Liver (tissue), 3 donors: Measurements from ENCODE around the gene SKAP1.

ENCODE experiments used
- EGR1 ChIP-seq, 2 donors: IDR thresholded peaks; 2 replicates each; pipeline ENCODE4 v1.6.1; 2016 to 2018; ENCODE audit warnings: antibody characterized with exemption in 2 of 2, low read depth in 2 of 2
- GABPA ChIP-seq, 2 donors: IDR thresholded peaks in 1 of 2; conservative IDR thresholded peaks in 1 of 2; 2 replicates each; pipeline ENCODE4 v1.6.1; 2016; ENCODE audit warnings: antibody characterized with exemption in 2 of 2, mild to moderate bottlenecking in 1 of 2, moderate library complexity in 1 of 2
- HNF4A ChIP-seq, 2 donors: conservative IDR thresholded peaks; 2 replicates each; pipeline ENCODE4 v1.6.1; 2016; ENCODE audit warnings: antibody characterized with exemption in 2 of 2, mild to moderate bottlenecking in 2 of 2
- JUND ChIP-seq, 2 donors: IDR thresholded peaks; 2 replicates each; pipeline ENCODE4 v1.6.1; 2016; ENCODE audit warnings: antibody characterized with exemption in 2 of 2
- TAF1 ChIP-seq: conservative IDR thresholded peaks from 2 replicates; pipeline ENCODE4 v1.6.1; 2016; ENCODE audit warnings: antibody characterized with exemption, mild to moderate bottlenecking
- TF ChIP-seq, protein P1 (sequence below): fragments of 150-350 bp; IDR thresholded peaks from 2 replicates; pipeline ENCODE4 v1.5.1; 2017; ENCODE audit warnings: improper control_type of control experiment, low read depth, low read length; ENCODE audit not compliant: missing input control
- TF ChIP-seq, protein P2 (sequence below): IDR thresholded peaks from 2 replicates; pipeline ENCODE4 v1.6.1; 2016; ENCODE audit warnings: antibody characterized with exemption
- TF ChIP-seq, protein P3 (sequence below): IDR thresholded peaks from 2 replicates; pipeline ENCODE4 v1.6.1; 2016; ENCODE audit warnings: antibody characterized with exemption, mild to moderate bottlenecking
- TF ChIP-seq, protein P4 (sequence below): IDR thresholded peaks from 2 replicates; pipeline ENCODE4 v1.6.1; 2016; ENCODE audit warnings: antibody characterized with exemption
- donor health status: healthy.
- donor health status: healthy.

DNA sequence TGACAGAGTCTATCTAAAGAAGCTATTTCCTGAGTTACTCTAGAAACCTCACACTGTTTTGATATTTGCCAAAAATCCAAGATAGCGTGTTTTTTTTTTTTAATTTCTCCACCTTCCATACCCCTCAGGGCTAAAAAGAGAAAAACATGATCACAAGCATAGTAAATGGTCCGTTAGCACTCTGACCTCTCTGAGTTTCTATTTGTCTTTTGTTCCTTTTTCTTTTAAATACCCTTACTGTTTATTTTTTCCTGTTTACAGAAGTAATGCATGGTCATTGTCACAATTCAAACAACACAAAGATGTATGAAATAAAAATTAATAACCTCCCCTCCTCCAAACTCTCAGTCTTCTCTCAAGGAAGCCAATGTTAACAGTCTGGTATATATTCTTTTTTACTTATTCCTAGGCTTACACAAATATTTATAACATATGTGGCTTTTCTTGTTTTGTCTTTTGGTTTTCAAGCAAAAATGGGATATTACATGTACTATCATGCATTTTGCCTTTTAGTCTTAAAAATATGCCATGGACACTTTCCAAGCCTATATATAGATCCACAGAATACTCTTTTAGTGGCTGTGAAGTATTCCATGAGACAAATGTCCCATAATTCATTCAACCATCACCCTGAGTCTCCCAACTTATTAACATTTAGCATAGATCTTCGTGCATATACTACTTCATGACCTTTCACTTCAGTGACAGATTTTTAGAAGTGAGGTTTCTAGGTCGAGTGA is 3.1 kb downstream of the SKAP1 start:
- TF ChIP-seq JUND (IDR thresholded peaks at IDR 0.05), result no peak
- TF ChIP-seq, protein P1, sequence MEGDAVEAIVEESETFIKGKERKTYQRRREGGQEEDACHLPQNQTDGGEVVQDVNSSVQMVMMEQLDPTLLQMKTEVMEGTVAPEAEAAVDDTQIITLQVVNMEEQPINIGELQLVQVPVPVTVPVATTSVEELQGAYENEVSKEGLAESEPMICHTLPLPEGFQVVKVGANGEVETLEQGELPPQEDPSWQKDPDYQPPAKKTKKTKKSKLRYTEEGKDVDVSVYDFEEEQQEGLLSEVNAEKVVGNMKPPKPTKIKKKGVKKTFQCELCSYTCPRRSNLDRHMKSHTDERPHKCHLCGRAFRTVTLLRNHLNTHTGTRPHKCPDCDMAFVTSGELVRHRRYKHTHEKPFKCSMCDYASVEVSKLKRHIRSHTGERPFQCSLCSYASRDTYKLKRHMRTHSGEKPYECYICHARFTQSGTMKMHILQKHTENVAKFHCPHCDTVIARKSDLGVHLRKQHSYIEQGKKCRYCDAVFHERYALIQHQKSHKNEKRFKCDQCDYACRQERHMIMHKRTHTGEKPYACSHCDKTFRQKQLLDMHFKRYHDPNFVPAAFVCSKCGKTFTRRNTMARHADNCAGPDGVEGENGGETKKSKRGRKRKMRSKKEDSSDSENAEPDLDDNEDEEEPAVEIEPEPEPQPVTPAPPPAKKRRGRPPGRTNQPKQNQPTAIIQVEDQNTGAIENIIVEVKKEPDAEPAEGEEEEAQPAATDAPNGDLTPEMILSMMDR, result no peak
- no peak for TF ChIP-seq EGR1 (IDR thresholded peaks at IDR 0.05; ENCODE audit: low read depth in 2 of 2)
- no peak for TF ChIP-seq GABPA (IDR thresholded peaks at IDR 0.05 in 1 of 2, conservative IDR thresholded peaks at IDR 0.05 in 1 of 2)
- TF ChIP-seq, protein P2, sequence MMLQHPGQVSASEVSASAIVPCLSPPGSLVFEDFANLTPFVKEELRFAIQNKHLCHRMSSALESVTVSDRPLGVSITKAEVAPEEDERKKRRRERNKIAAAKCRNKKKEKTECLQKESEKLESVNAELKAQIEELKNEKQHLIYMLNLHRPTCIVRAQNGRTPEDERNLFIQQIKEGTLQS, result no peak
- no peak for TF ChIP-seq TAF1
- TF ChIP-seq HNF4A (conservative IDR thresholded peaks at IDR 0.05), result no peak
- TF ChIP-seq, protein P3, sequence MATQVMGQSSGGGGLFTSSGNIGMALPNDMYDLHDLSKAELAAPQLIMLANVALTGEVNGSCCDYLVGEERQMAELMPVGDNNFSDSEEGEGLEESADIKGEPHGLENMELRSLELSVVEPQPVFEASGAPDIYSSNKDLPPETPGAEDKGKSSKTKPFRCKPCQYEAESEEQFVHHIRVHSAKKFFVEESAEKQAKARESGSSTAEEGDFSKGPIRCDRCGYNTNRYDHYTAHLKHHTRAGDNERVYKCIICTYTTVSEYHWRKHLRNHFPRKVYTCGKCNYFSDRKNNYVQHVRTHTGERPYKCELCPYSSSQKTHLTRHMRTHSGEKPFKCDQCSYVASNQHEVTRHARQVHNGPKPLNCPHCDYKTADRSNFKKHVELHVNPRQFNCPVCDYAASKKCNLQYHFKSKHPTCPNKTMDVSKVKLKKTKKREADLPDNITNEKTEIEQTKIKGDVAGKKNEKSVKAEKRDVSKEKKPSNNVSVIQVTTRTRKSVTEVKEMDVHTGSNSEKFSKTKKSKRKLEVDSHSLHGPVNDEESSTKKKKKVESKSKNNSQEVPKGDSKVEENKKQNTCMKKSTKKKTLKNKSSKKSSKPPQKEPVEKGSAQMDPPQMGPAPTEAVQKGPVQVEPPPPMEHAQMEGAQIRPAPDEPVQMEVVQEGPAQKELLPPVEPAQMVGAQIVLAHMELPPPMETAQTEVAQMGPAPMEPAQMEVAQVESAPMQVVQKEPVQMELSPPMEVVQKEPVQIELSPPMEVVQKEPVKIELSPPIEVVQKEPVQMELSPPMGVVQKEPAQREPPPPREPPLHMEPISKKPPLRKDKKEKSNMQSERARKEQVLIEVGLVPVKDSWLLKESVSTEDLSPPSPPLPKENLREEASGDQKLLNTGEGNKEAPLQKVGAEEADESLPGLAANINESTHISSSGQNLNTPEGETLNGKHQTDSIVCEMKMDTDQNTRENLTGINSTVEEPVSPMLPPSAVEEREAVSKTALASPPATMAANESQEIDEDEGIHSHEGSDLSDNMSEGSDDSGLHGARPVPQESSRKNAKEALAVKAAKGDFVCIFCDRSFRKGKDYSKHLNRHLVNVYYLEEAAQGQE, result no peak
- TF ChIP-seq, protein P4, sequence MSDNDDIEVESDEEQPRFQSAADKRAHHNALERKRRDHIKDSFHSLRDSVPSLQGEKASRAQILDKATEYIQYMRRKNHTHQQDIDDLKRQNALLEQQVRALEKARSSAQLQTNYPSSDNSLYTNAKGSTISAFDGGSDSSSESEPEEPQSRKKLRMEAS, result no peak
